ENCODE measurements around the gene SAMD5. TPM values are rescaled to one million over a fixed set of nuclear protein-coding genes. Genes with fewer than 3 reads are reported as not detected.

Gene SAMD5
- polyA plus RNA-seq, 6 donors from 2014 or later = not detected

- DNase-seq = no peak
- peaks cover 0 to 4% (median 0%) of the 10 kb centered on the region in 3 donors for H3K27me3 Mint-ChIP-seq
- peaks cover 0 to 4% (median 0%) of the 10 kb centered on the region in 7 donors for H3K9me3 Mint-ChIP-seq
- H3K4me1 Mint-ChIP-seq = no peaks in the 10 kb centered on the region
- H3K4me3 Mint-ChIP-seq = no peak overlapping the region
- H3K27ac Mint-ChIP-seq = no peak overlapping the region
- no peak for ATAC-seq (ENCODE audit: low read depth in 2 of 2)
- H3K36me3 Mint-ChIP-seq = no peaks in the 10 kb centered on the region
These were observed 55.0 kb downstream of the SAMD5 start for GRCh38 chr6:147563472-147563871.

GRCh38 chr6:147564556-147564955, 56.1 kb downstream of the SAMD5 start:
- DNase-seq = no peak
- Mint-ChIP-seq H3K27me3 (peaks cover 0 to 4% (median 0%) of the 10 kb centered on the region in 3 donors), H3K4me1 (no peaks in the 10 kb centered on the region), H3K27ac (no peak overlapping the region), H3K4me3 (no peak overlapping the region), H3K36me3 (no peaks in the 10 kb centered on the region), H3K9me3 (peaks cover 0 to 4% (median 0%) of the 10 kb centered on the region in 7 donors)
- ATAC-seq (ENCODE audit: low read depth in 2 of 2) = no peak

DNA sequence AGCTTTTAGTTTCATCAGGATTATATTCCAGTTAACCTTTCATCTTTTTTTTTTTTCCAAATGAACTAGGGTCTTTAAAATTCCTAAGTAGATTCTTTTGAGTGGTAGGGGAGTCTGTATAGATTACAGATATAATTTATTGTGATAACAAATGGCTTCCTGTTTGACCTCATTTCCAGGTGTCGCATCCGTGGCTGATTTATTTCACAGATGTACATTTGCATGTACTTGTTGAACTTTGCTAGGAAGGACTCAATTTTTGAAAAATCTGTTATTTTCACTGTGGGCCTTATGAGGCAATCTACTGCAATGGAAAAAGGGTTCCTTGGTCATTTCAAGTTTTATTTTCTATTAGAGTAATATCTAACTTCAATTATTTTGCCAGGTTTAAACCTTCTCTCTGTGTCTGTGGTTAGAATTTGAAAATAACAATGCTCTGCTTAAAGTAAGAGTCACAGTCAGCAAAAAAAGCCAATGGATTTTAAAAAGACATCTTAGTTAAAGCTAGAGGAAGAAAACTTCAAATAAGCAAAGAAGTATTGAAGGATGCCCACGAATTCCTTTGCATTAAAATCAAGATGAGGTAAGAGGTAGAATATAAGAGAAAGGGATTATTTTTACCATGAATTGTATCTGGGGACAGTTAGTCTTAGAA, 57.9 kb downstream of the SAMD5 start:
- no peak overlapping the region for H3K4me3 Mint-ChIP-seq
- no peak for DNase-seq
- H3K27ac Mint-ChIP-seq = no peak overlapping the region
- H3K36me3 Mint-ChIP-seq = no peaks in the 10 kb centered on the region
- peaks cover 0 to 3% (median 0%) of the 10 kb centered on the region in 3 donors for H3K27me3 Mint-ChIP-seq
- no peaks in the 10 kb centered on the region for H3K4me1 Mint-ChIP-seq
- peaks cover 0 to 4% (median 0%) of the 10 kb centered on the region in 7 donors for H3K9me3 Mint-ChIP-seq
- no peak for ATAC-seq (ENCODE audit: low read depth in 2 of 2)

GRCh38 chr6:147567141-147567805, 58.8 kb downstream of the SAMD5 start:
- Mint-ChIP-seq H3K27ac (no peak overlapping the region), H3K4me3 (no peak overlapping the region), H3K4me1 (no peaks in the 10 kb centered on the region), H3K27me3 (peaks cover 0 to 3% (median 0%) of the 10 kb centered on the region in 3 donors), H3K36me3 (no peaks in the 10 kb centered on the region), H3K9me3 (peaks cover 0 to 4% (median 0%) of the 10 kb centered on the region in 7 donors)
- no peak for ATAC-seq (ENCODE audit: low read depth in 2 of 2)
- no peak for DNase-seq

GRCh38 chr6:147569788-147570187, 61.3 kb downstream of the SAMD5 start:
- H3K27me3 Mint-ChIP-seq = peaks cover 0 to 3% (median 0%) of the 10 kb centered on the region in 3 donors
- H3K4me1 Mint-ChIP-seq = no peaks in the 10 kb centered on the region
- ATAC-seq (ENCODE audit: low read depth in 2 of 2) = no peak
- DNase-seq = no peak
- no peaks in the 10 kb centered on the region for H3K36me3 Mint-ChIP-seq
- H3K9me3 Mint-ChIP-seq = peaks cover 0 to 5% (median 0%) of the 10 kb centered on the region in 7 donors
- no peak overlapping the region for H3K4me3 Mint-ChIP-seq
- peak overlapping the region in 1 of 6 donors; percentile 25 for H3K27ac Mint-ChIP-seq

GRCh38 chr6:147570681-147571080, 62.2 kb downstream of the SAMD5 start:
- H3K4me3 Mint-ChIP-seq = no peak overlapping the region
- H3K36me3 Mint-ChIP-seq = no peaks in the 10 kb centered on the region
- no peak for ATAC-seq (ENCODE audit: low read depth in 2 of 2)

DNA sequence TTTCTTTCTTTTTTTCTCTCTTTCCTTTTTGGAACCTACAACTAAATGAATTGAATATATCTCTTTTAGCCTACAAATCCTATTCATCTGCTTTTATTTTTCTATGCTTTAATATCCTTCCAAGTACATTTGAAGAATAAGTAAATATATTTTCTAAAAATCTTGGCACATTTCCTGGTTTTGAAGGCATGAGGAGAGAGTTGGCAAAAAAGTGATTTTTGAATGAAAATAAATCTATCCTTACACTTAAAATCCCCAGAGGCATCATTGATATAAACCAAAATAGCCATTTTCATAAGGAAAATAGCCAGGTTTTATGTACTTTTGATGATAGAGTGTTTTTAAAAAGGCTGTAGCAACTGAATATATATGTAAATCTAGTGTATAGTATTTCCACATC, 69.0 kb downstream of the SAMD5 start:
- DNase-seq (no peak), ATAC-seq (ENCODE audit: low read depth in 2 of 2) (no peak)
- H3K9me3 Mint-ChIP-seq = peaks cover 4 to 17% (median 11%) of the 10 kb centered on the region in 7 donors
- peaks cover 4 to 8% of the 10 kb centered on the region in 2 donors for H3K36me3 Mint-ChIP-seq
- peaks cover 0 to 8% (median 4%) of the 10 kb centered on the region in 3 donors for H3K27me3 Mint-ChIP-seq
- no peak overlapping the region for H3K27ac Mint-ChIP-seq
- H3K4me1 Mint-ChIP-seq = no peaks in the 10 kb centered on the region
- H3K4me3 Mint-ChIP-seq = no peak overlapping the region

More at GRCh38 chr6:147570681-147571080, 62.2 kb downstream of the SAMD5 start:
- H3K4me1 Mint-ChIP-seq = no peaks in the 10 kb centered on the region
- peaks cover 0 to 3% (median 0%) of the 10 kb centered on the region in 7 donors for H3K9me3 Mint-ChIP-seq
- no peak for DNase-seq
- H3K27ac Mint-ChIP-seq = no peak overlapping the region
- peaks cover 0 to 3% (median 0%) of the 10 kb centered on the region in 3 donors for H3K27me3 Mint-ChIP-seq

DNA sequence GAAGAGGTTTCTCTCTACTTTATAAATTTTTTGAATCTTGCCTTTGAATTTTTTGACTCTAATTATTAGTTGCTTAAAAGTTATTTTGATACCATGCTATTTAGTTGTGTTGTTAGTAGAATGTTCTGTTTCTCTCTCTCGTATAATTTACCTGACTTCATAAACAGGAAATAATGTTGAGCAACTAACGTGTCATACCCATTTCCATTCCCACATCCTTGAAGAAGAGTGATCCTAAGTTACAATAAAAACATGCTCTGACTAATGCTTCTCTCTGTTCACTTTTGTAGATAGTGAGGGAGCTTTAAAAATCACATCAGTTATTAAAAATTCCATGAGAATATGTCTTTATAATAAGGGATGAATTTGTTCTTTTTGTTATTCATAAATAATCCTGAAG, 69.7 kb downstream of the SAMD5 start:
- DNase-seq (no peak), ATAC-seq (ENCODE audit: low read depth in 2 of 2) (no peak)
- Mint-ChIP-seq H3K27ac (no peak overlapping the region), H3K9me3 (peaks cover 4 to 17% (median 11%) of the 10 kb centered on the region in 7 donors), H3K36me3 (peaks cover 4 to 8% of the 10 kb centered on the region in 2 donors), H3K27me3 (peaks cover 0 to 8% (median 4%) of the 10 kb centered on the region in 3 donors), H3K4me1 (no peaks in the 10 kb centered on the region), H3K4me3 (no peak overlapping the region)

GRCh38 chr6:147578883-147579282, 70.4 kb downstream of the SAMD5 start:
- peaks cover 0 to 8% (median 4%) of the 10 kb centered on the region in 3 donors for H3K27me3 Mint-ChIP-seq
- peaks cover 4 to 17% (median 10%) of the 10 kb centered on the region in 7 donors for H3K9me3 Mint-ChIP-seq
- H3K4me3 Mint-ChIP-seq = no peak overlapping the region
- no peak overlapping the region for H3K27ac Mint-ChIP-seq
- ATAC-seq (ENCODE audit: low read depth in 2 of 2) (no peak), DNase-seq (no peak)
- peaks cover 4 to 8% of the 10 kb centered on the region in 2 donors for H3K36me3 Mint-ChIP-seq
- no peaks in the 10 kb centered on the region for H3K4me1 Mint-ChIP-seq

GRCh38 chr6:147579667-147580066, 71.2 kb downstream of the SAMD5 start:
- DNase-seq (no peak), ATAC-seq (ENCODE audit: low read depth in 2 of 2) (no peak)
- H3K27me3 Mint-ChIP-seq = peaks cover 0 to 8% (median 4%) of the 10 kb centered on the region in 3 donors
- H3K4me3 Mint-ChIP-seq = no peak overlapping the region
- H3K36me3 Mint-ChIP-seq = peaks cover 4 to 8% of the 10 kb centered on the region in 2 donors
- H3K9me3 Mint-ChIP-seq = peaks cover 4 to 17% (median 10%) of the 10 kb centered on the region in 7 donors
- no peaks in the 10 kb centered on the region for H3K4me1 Mint-ChIP-seq
- H3K27ac Mint-ChIP-seq = no peak overlapping the region

DNA sequence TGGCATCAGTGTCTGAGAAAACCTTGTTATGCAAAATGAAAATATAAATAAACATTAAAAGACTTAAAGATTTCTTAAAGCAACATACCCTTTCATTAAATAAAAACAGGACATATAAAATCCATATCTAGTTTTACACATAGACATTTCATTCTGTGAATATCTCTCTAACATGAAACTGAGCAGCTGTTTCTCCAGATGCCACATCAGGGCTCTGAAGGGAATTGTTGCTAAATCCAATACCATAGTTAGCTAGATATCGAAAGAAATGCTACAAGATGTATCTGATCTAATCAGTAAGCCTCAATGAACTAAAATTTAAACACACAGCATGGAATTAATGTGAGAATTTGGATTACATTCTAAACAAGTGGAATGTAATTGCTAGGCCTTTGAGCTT, 74.5 kb downstream of the SAMD5 start:
- no peak for ATAC-seq (ENCODE audit: low read depth in 2 of 2)
- H3K36me3 Mint-ChIP-seq = peaks cover 4 to 8% of the 10 kb centered on the region in 2 donors
- DNase-seq = no peak
- peaks cover 0 to 8% (median 4%) of the 10 kb centered on the region in 3 donors for H3K27me3 Mint-ChIP-seq
- no peak overlapping the region for H3K4me3 Mint-ChIP-seq
- no peak overlapping the region for H3K27ac Mint-ChIP-seq
- H3K9me3 Mint-ChIP-seq = peaks cover 4 to 17% (median 12%) of the 10 kb centered on the region in 7 donors
- no peaks in the 10 kb centered on the region for H3K4me1 Mint-ChIP-seq

- Mint-ChIP-seq H3K4me3 (no peak overlapping the region), H3K27me3 (peaks cover 0 to 8% (median 2%) of the 10 kb centered on the region in 3 donors), H3K4me1 (no peaks in the 10 kb centered on the region), H3K9me3 (peaks cover 0 to 11% (median 3%) of the 10 kb centered on the region in 7 donors), H3K27ac (no peak overlapping the region), H3K36me3 (no peaks in the 10 kb centered on the region)
- ATAC-seq (ENCODE audit: low read depth in 2 of 2) (no peak), DNase-seq (no peak)
These were observed 76.8 kb downstream of the SAMD5 start for GRCh38 chr6:147585256-147585655.

DNA sequence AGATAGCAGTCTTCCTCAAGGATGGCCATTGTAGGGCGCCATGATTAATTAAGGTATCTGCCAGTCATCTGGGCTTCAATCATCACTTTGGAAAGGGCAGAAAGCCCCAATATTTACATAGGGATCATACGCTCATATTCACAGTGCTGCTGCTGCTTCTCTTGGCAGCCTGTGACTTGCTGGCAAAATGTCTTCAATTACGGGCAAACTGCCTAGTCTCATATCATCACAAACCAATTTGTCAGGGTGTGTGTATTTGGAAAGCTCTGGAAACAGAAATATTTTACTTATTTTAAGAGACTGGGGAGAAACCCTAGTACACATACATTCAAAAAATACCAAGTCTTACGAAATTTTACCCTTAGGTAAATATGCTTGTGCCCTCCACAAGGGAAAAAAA, 77.6 kb downstream of the SAMD5 start:
- no peak overlapping the region for H3K27ac Mint-ChIP-seq

GRCh38 chr6:147587907-147588306, 79.4 kb downstream of the SAMD5 start:
- Mint-ChIP-seq H3K9me3 (peaks cover 0 to 3% (median 0%) of the 10 kb centered on the region in 7 donors), H3K27ac (no peak overlapping the region), H3K4me1 (no peaks in the 10 kb centered on the region), H3K4me3 (no peak overlapping the region), H3K27me3 (no peaks in the 10 kb centered on the region), H3K36me3 (no peaks in the 10 kb centered on the region)
- ATAC-seq (ENCODE audit: low read depth in 2 of 2) = no peak
- no peak for DNase-seq

More for the DNA sequence above, 77.6 kb downstream of the SAMD5 start:
- H3K9me3 Mint-ChIP-seq = peaks cover 0 to 9% (median 2%) of the 10 kb centered on the region in 7 donors
- H3K27me3 Mint-ChIP-seq = peaks cover 0 to 8% (median 0%) of the 10 kb centered on the region in 3 donors
- H3K4me1 Mint-ChIP-seq = no peaks in the 10 kb centered on the region
- no peak for ATAC-seq (ENCODE audit: low read depth in 2 of 2)
- no peak overlapping the region for H3K4me3 Mint-ChIP-seq
- H3K36me3 Mint-ChIP-seq = no peaks in the 10 kb centered on the region
- no peak for DNase-seq

All from naive B cell (primary cell).